Transverse colon (tissue), 4 donors: ENCODE results near the gene FAM20B. TPM values are rescaled to one million over a fixed set of nuclear protein-coding genes. Genes with fewer than 3 reads are reported as not detected.

Experiments used
- DNase-seq: peaks from one replicate; pipeline ENCODE4 v3.0.0-alpha.2; 2019
- H3K27ac ChIP-seq, 4 donors: fragments of 200-600 bp; sonication (generic); 2 replicates each; pipeline ENCODE4 v1.5.1; 2016 to 2018; ENCODE audit warnings: inconsistent platforms in 4 of 4
- H3K27me3 ChIP-seq: fragments of 200-600 bp; sonication (generic); 2 replicates; pipeline ENCODE4 v1.5.1; 2017; ENCODE audit warnings: inconsistent platforms
- H3K36me3 ChIP-seq, 4 donors: fragments of 200-600 bp; sonication (generic); 2 replicates each; pipeline ENCODE4 v1.5.1; 2017 to 2019; ENCODE audit warnings: inconsistent platforms in 4 of 4
- H3K4me1 ChIP-seq, 4 donors: fragments of 200-600 bp; sonication (generic); 2 replicates each; pipeline ENCODE4 v1.5.1; 2017 to 2020; ENCODE audit warnings: inconsistent platforms in 4 of 4
- H3K4me3 ChIP-seq, 4 donors: fragments of 200-600 bp; sonication (generic); 1 replicate in 1 of 4; 2 replicates in 3 of 4; pipeline versions ENCODE4 v1.5.1 to v1.6.1; 2017 to 2019; ENCODE audit warnings: inconsistent platforms in 4 of 4
- H3K9me3 ChIP-seq, 2 donors: fragments of 200-600 bp; sonication (generic); 2 replicates each; pipeline ENCODE4 v1.5.1; 2017 to 2019; ENCODE audit warnings: inconsistent platforms in 2 of 2
- EP300 ChIP-seq: sonication (generic); formaldehyde crosslinking; IDR thresholded peaks from one replicate; pipeline ENCODE4 v1.6.1; 2017; ENCODE audit warnings: antibody characterized with exemption, low read depth
- POLR2A ChIP-seq: fragments of 450-650 bp; IDR thresholded peaks from one replicate; pipeline ENCODE4 v1.6.1; 2016; ENCODE audit warnings: antibody characterized with exemption, mild to moderate bottlenecking, moderate library complexity
- POLR2AphosphoS5 ChIP-seq, 3 donors: sonication (generic); formaldehyde crosslinking; IDR thresholded peaks; one replicate each; pipeline ENCODE4 v1.6.1; 2016; ENCODE audit warnings: antibody characterized with exemption in 3 of 3
- WGBS, 2 donors: methylation state at CpG; one replicate each; pipeline ENCODE4 v1.1.5; 2018; ENCODE audit warnings: low coverage in 1 of 2; 5-methylcytosine and 5-hydroxymethylcytosine counted together
- in situ Hi-C, 4 donors: fragments of 200-750 bp; cut with MboI; loops; one replicate each; pipeline versions ENCODE4 v1.15.0 to v1.15.1; 2017; ENCODE audit warnings: low sequenced_read_pairs in 3 of 4, low pct_ligation_motif_present in 1 of 4, low pct_unique_long_range_greater_than_20kb in 1 of 4
- intact Hi-C: fragments of 100-400 bp; cut with DNase I; formaldehyde crosslinking; loops from one replicate; pipeline ENCODE4 v1.15.1; 2023; ENCODE audit warnings: low total_unique reads
- total RNA-seq, 4 donors: library from RNA; depleted of rRNA; stranded (reverse); fragments of >200 nt; gene quantifications; one replicate each; pipeline ENCODE4 v1.1.0, GENCODE V29; 2016
- TF ChIP-seq, protein P1 (sequence below), 5 experiments: fragments of 200-600 bp in 3 of 5; fragments of 450-650 bp in 2 of 5; sonication (generic) in 3 of 5; IDR thresholded peaks; 1 replicate in 2 of 5; 2 replicates in 3 of 5; pipeline ENCODE4 v1.5.1; 2016 to 2017; ENCODE audit warnings: antibody characterized with exemption in 5 of 5, inconsistent platforms in 3 of 5, mild to moderate bottlenecking in 2 of 5, moderate library complexity in 1 of 5

Gene FAM20B
- total RNA-seq, 4 donors from 2014 or later: 10.8 to 24.9 (median 17.5) TPM

DNA sequence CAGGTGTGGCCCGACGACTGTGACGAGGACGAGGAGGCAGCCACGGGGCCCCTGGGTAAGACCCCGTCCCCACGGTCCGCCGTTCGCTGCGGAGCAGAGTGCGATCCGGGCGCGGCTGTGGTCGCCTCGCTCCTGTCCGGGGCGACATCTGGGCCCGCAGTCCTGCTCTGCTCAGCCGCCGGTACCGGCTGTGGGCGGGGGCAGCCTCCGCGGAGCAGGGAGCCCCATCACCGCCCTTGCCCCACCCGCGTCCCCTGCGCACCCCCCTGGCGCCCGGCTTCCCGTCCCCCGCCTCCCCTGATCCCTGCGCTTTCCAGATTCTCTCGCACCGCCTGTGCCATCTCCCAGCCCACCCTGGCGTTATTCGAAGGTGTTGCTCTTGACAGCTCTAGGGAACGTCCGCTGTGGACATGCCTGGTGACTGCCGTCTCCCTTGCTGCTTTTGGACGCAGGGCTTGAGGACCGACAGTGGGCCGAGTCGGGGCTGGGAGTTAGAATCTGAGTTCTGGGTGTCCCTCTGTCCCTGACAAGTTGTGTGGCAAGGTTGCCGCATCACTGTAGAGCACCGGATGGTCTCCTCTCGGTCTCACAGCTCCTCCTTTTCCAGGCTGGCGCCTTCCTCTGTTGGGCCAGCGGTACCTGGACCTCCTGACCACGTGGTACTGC is 56.8 kb downstream of the FAM20B start:
- Histone ChIP-seq H3K4me1 (peaks cover 6 to 30% (median 22%) of the 10 kb centered on the region in 4 donors), H3K9me3 (no peaks in the 10 kb centered on the region), H3K36me3 (no peaks in the 10 kb centered on the region), H3K27ac (peak overlapping the region; percentile 92 to 94 (median 94)), H3K4me3 (peak overlapping the region; percentile 84 to 94 (median 88)), H3K27me3 (no peaks in the 10 kb centered on the region)
- 0% methylated on average over 31 of the region's 52 CpGs; no CpG with 5 or more reads in 1 of the 2 donors for WGBS, 2 donors
- in situ Hi-C loops (loop anchor here in 1 of 4 donors (25.0 kb wide), 1 partner anchor 280 kb away; the partner anchor contains the start of gene AXDND1), intact Hi-C loops (loop anchor here (5.0 kb wide), 1 partner anchor 285 kb away; the partner anchor contains the start of gene AXDND1)
- DNase-seq: peak; percentile 50
- TF ChIP-seq, protein P1, sequence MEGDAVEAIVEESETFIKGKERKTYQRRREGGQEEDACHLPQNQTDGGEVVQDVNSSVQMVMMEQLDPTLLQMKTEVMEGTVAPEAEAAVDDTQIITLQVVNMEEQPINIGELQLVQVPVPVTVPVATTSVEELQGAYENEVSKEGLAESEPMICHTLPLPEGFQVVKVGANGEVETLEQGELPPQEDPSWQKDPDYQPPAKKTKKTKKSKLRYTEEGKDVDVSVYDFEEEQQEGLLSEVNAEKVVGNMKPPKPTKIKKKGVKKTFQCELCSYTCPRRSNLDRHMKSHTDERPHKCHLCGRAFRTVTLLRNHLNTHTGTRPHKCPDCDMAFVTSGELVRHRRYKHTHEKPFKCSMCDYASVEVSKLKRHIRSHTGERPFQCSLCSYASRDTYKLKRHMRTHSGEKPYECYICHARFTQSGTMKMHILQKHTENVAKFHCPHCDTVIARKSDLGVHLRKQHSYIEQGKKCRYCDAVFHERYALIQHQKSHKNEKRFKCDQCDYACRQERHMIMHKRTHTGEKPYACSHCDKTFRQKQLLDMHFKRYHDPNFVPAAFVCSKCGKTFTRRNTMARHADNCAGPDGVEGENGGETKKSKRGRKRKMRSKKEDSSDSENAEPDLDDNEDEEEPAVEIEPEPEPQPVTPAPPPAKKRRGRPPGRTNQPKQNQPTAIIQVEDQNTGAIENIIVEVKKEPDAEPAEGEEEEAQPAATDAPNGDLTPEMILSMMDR (IDR thresholded peaks at IDR 0.05): no peak
- TF ChIP-seq EP300: no peak
- no peak for TF ChIP-seq POLR2AphosphoS5 (IDR thresholded peaks at IDR 0.05)
- TF ChIP-seq POLR2A: no peak

DNA sequence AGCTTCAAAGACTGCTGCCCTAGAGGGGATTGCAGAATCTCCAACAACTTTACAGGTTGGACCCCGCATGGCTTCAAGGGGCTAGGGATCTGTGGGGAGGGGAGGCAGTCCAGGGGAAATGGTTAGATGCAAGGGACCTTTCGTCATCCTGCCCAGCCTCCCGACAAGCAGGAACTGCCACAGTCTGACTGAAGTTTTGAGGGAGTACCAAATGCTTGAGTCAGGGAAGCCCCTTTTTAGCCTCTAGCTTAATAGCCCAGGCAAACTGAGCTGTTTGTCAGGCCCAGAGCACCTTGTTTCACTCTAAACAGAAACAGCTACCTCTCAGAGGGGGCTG is 57.3 kb downstream of the FAM20B start:
- in situ Hi-C loops (loop anchor here in 1 of 4 donors (25.0 kb wide), 1 partner anchor 279 kb away; the partner anchor contains the start of gene AXDND1), intact Hi-C loops (loop anchor here (5.0 kb wide), 1 partner anchor 284 kb away; the partner anchor contains the start of gene AXDND1)
- H3K27me3 ChIP-seq: no peaks in the 10 kb centered on the region
- H3K27ac ChIP-seq: peak overlapping the region; percentile 92 to 94 (median 94)
- H3K4me3 ChIP-seq: peak overlapping the region; percentile 84 to 94 (median 88)
- H3K4me1 ChIP-seq: peaks cover 6 to 30% (median 22%) of the 10 kb centered on the region in 4 donors
- no peak for TF ChIP-seq EP300
- TF ChIP-seq POLR2A: no peak
- TF ChIP-seq, protein P1 (IDR thresholded peaks at IDR 0.05): no peak
- TF ChIP-seq POLR2AphosphoS5 (IDR thresholded peaks at IDR 0.05): no peak
- WGBS, 2 donors: 0% methylated on average over 3 of the region's 3 CpGs; no CpG with 5 or more reads in 1 of the 2 donors
- peaks cover 0 to 3% (median 0%) of the 10 kb centered on the region in 4 donors for H3K36me3 ChIP-seq
- H3K9me3 ChIP-seq: no peaks in the 10 kb centered on the region
- no peak for DNase-seq

DNA sequence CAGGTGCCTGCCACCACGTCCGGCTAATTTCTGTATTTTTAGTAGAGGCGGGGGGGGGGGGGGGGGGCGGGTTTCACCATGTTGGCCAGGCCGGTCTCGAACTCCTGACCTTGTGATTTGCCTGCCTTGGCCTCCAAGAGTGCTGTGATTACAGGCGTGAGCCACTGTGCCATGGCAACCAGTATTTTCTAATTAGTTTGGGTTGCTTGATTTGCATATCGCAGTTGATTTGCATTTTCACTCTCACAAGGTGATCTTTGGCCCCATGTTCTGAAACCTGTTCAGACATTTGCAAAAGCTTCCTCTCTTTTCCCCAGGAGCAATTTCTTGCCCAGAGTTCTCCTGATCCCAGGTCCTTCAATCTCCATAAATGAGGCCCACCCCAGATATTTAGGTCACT is 57.8 kb downstream of the FAM20B start:
- Histone ChIP-seq H3K27ac (peak overlapping the region in 3 of 4 donors; percentile 8 to 94 (median 13)), H3K4me3 (no peak overlapping the region), H3K36me3 (peaks cover 0 to 6% (median 0%) of the 10 kb centered on the region in 4 donors), H3K4me1 (peaks cover 6 to 30% (median 22%) of the 10 kb centered on the region in 4 donors), H3K9me3 (no peaks in the 10 kb centered on the region), H3K27me3 (no peaks in the 10 kb centered on the region)
- in situ Hi-C loops (loop anchor here in 1 of 4 donors (25.0 kb wide), 1 partner anchor 279 kb away; the partner anchor contains the start of gene AXDND1), intact Hi-C loops (loop anchor here (5.0 kb wide), 1 partner anchor 284 kb away; the partner anchor contains the start of gene AXDND1)
- 44 to 86% methylated on average over 1 to 8 of the region's 8 CpGs for WGBS, 2 donors
- DNase-seq: peak; percentile 25
- TF ChIP-seq POLR2AphosphoS5 (IDR thresholded peaks at IDR 0.05) (no peak), POLR2A (no peak), EP300 (no peak)
- TF ChIP-seq, protein P1 (IDR thresholded peaks at IDR 0.05): no peak

DNA sequence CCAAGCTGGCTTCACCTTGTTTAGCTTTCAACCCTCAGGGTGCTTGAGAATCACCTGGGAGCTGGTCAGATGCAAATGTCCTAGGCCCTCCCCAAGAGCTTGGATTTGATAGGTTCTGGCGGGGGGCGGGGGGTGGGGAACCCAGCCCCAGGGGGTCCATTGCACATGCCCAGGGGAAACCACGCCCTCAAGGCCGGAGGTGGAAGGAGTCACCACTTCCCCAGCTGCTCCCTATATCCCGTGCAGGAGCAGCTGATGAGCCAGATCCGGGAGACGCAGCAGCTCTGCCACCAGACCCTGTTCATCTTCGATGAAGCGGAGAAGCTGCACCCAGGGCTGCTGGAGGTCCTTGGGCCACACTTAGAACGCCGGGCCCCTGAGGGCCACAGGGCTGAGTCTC is 62.0 kb downstream of the FAM20B start:
- TF ChIP-seq, protein P1 (IDR thresholded peaks at IDR 0.05): no peak
- TF ChIP-seq POLR2AphosphoS5 (IDR thresholded peaks at IDR 0.05): no peak
- TF ChIP-seq POLR2A: no peak
- TF ChIP-seq EP300: no peak
- Histone ChIP-seq H3K27me3 (no peaks in the 10 kb centered on the region), H3K36me3 (peaks cover 0 to 6% (median 0%) of the 10 kb centered on the region in 4 donors), H3K4me3 (no peak overlapping the region), H3K9me3 (no peaks in the 10 kb centered on the region), H3K4me1 (peaks cover 6 to 13% (median 12%) of the 10 kb centered on the region in 4 donors), H3K27ac (peak overlapping the region in 2 of 4 donors; percentile 5 to 16)
- intact Hi-C loops (no loop called here), in situ Hi-C loops (loop anchor here in 1 of 4 donors (25.0 kb wide), 1 partner anchor 275 kb away; the partner anchor contains the start of gene AXDND1)
- WGBS, 2 donors: 79% methylated on average over 11 of the region's 11 CpGs; no CpG with 5 or more reads in 1 of the 2 donors
- peak; percentile 36 for DNase-seq
